Activated CD8-positive, alpha-beta memory T cell treated with anti-CD3 and anti-CD28 coated beads, Interleukin-2, amount 50 U/mL, for 48 hours (primary cell): ENCODE measurements around the gene BICD1.

ENCODE experiments used
- DNase-seq: peaks from one replicate; pipeline ENCODE4 v3.0.0-alpha.2; 2020

Gene BICD1

GRCh38 chr12:32418903-32419519, 312.4 kb downstream of the BICD1 start:
- no peak for DNase-seq

- no peak for DNase-seq
Measured at GRCh38 chr12:32419520-32419960, 312.9 kb downstream of the BICD1 start.

GRCh38 chr12:32420356-32420755, 313.7 kb downstream of the BICD1 start:
- no peak for DNase-seq

GRCh38 chr12:32423559-32423958, 316.9 kb downstream of the BICD1 start:
- no peak for DNase-seq

GRCh38 chr12:32431025-32431424, 324.4 kb downstream of the BICD1 start:
- no peak for DNase-seq
